ENCODE results near the gene ZNF136.

Gene ZNF136

GRCh38 chr19:12162882-12163806 is at the start of gene ZNF136:
Gene ZNF136, plus strand, starts transcription at chr19:12163096. Its CDS starts 108 bp downstream, at chr19:12163204.
- no peak for TF ChIP-seq CTCF (IDR thresholded peaks at IDR 0.05; ENCODE audit: low read depth, low read length, missing control alignments)
- H3K4me3 ChIP-seq (ENCODE audit: low read depth, low read length) = peak within 1 kb of the TSS; percentile 91
- in situ Hi-C loops (cut with HindIII; ENCODE audit: low sequenced_read_pairs) = no loop called here
- DNase-seq (ENCODE audit: low read depth) = peak; percentile 87

GRCh38 chr19:12113121-12113520 is 49.8 kb upstream of the ZNF136 start:
- DNase-seq (ENCODE audit: low read depth) = no peak
- no peak overlapping the region for H3K4me3 ChIP-seq (ENCODE audit: low read depth, low read length)
- TF ChIP-seq CTCF (IDR thresholded peaks at IDR 0.05; ENCODE audit: low read depth, low read length, missing control alignments) = no peak
- in situ Hi-C loops (cut with HindIII; ENCODE audit: low sequenced_read_pairs) = no loop called here

GRCh38 chr19:12117201-12117970 is 45.5 kb upstream of the ZNF136 start:
- H3K4me3 ChIP-seq (ENCODE audit: low read depth, low read length) = no peak overlapping the region
- no peak for TF ChIP-seq CTCF (IDR thresholded peaks at IDR 0.05; ENCODE audit: low read depth, low read length, missing control alignments)
- DNase-seq (ENCODE audit: low read depth) = no peak
- in situ Hi-C loops (cut with HindIII; ENCODE audit: low sequenced_read_pairs) = no loop called here

GRCh38 chr19:12126707-12127106 is 36.2 kb upstream of the ZNF136 start:
- no peak for DNase-seq (ENCODE audit: low read depth)
- peak; percentile 11 for TF ChIP-seq CTCF (IDR thresholded peaks at IDR 0.05; ENCODE audit: low read depth, low read length, missing control alignments)
- in situ Hi-C loops (cut with HindIII; ENCODE audit: low sequenced_read_pairs) = no loop called here
- H3K4me3 ChIP-seq (ENCODE audit: low read depth, low read length) = no peak overlapping the region

GRCh38 chr19:12133069-12133468 is 29.8 kb upstream of the ZNF136 start:
- no peak overlapping the region for H3K4me3 ChIP-seq (ENCODE audit: low read depth, low read length)
- in situ Hi-C loops (cut with HindIII; ENCODE audit: low sequenced_read_pairs) = no loop called here
- no peak for DNase-seq (ENCODE audit: low read depth)

More at GRCh38 chr19:12133069-12133468, 29.8 kb upstream of the ZNF136 start:
- TF ChIP-seq CTCF (IDR thresholded peaks at IDR 0.05; ENCODE audit: low read depth, low read length, missing control alignments) = no peak
